H1 (cell line): ENCODE data around the gene KIF1B. TPM values are rescaled to one million over a fixed set of nuclear protein-coding genes. Genes with fewer than 3 reads are reported as not detected.

Experiments used
- CTCF ChIA-PET: fragments of 300-600 bp; sonication (Branson Sonifier 250); formaldehyde crosslinking; loops from one replicate; lab custom pipeline; 2021; ENCODE audit not compliant: partially characterized antibody; lab: Charles Lee
- POLR2A ChIA-PET: fragments of 300-600 bp; sonication (Branson Sonifier 250); formaldehyde crosslinking; loops from one replicate; lab custom pipeline; 2021; ENCODE audit warnings: inconsistent platforms; ENCODE audit not compliant: partially characterized antibody; lab: Charles Lee
- DNase-seq, 2 experiments: peaks; one replicate each; pipeline versions ENCODE4 v3.0.0 to v3.0.0-alpha.2; 2010 to 2022; ENCODE audit warnings: low spot score in 2 of 2, low read depth in 1 of 2, mixed read lengths in 1 of 2
- FAIRE-seq: peaks from 2 replicates; lab custom pipeline; 2011; peaks lifted over from hg19 to GRCh38; lab: Jason Lieb, UNC
- H2AFZ ChIP-seq: 2 replicates; pipeline ENCODE4 v1.8.1; 2012; ENCODE audit warnings: low read length, inconsistent platforms
- H2AK5ac ChIP-seq: 2 replicates; pipeline ENCODE4 v1.6.1; 2013; ENCODE audit warnings: low read depth, low read length
- H2BK120ac ChIP-seq: replicated peaks from 2 replicates; pipeline ENCODE3; 2013; ENCODE audit warnings: low read depth, low read length, inconsistent platforms
- H2BK12ac ChIP-seq: 2 replicates; pipeline ENCODE4 v1.6.1; 2013; ENCODE audit warnings: low read depth, low read length
- H2BK15ac ChIP-seq: 2 replicates; pipeline ENCODE4 v1.6.1; 2013; ENCODE audit warnings: low read length
- H2BK20ac ChIP-seq: 2 replicates; pipeline ENCODE4 v1.6.1; 2013; ENCODE audit warnings: low read length
- H2BK5ac ChIP-seq: 2 replicates; pipeline ENCODE4 v1.6.1; 2013; ENCODE audit warnings: low read depth, low read length
- H3K14ac ChIP-seq: 2 replicates; pipeline ENCODE4 v1.6.1; 2013; ENCODE audit warnings: inconsistent platforms; ENCODE audit not compliant: insufficient read length
- H3K18ac ChIP-seq: 2 replicates; pipeline ENCODE4 v1.6.1; 2013; ENCODE audit warnings: low read length; ENCODE audit errors: extremely low read depth
- H3K23ac ChIP-seq: 2 replicates; pipeline ENCODE4 v1.6.1; 2013; ENCODE audit warnings: inconsistent platforms; ENCODE audit not compliant: insufficient read length
- H3K23me2 ChIP-seq: 2 replicates; pipeline ENCODE4 v1.6.1; 2013; ENCODE audit warnings: low read depth, low read length
- H3K27ac ChIP-seq: 2 replicates; pipeline ENCODE4 v1.6.1; 2011; ENCODE audit warnings: low read depth, low read length, inconsistent platforms
- H3K27me3 ChIP-seq, 4 experiments: replicated peaks in 1 of 4; 1 replicate in 1 of 4; 2 replicates in 3 of 4; pipeline versions ENCODE4 v1.6.1 to v1.8.1; 2011 to 2013; ENCODE audit warnings: low read length in 3 of 4, mild to moderate bottlenecking in 3 of 4, inconsistent platforms in 2 of 4, mixed read lengths in 2 of 4, moderate library complexity in 1 of 4; ENCODE audit not compliant: control insufficient read depth in 3 of 4, insufficient read depth in 3 of 4; ENCODE audit errors: extremely low read depth in 1 of 4
- H3K36me3 ChIP-seq, 4 experiments: 2 replicates each; pipeline versions ENCODE4 v1.6.1 to v1.8.1; 2011 to 2013; ENCODE audit warnings: mild to moderate bottlenecking in 4 of 4, low read length in 3 of 4, moderate library complexity in 2 of 4, control low read depth in 1 of 4, inconsistent platforms in 1 of 4; ENCODE audit not compliant: insufficient read depth in 4 of 4, control insufficient read depth in 2 of 4
- H3K4ac ChIP-seq: replicated peaks from 2 replicates; pipeline ENCODE3; 2013; ENCODE audit warnings: low read length, low read depth, mixed read lengths, inconsistent platforms; ENCODE audit not compliant: insufficient read length
- H3K4me1 ChIP-seq, 4 experiments: replicated peaks in 1 of 4; 1 replicate in 1 of 4; 2 replicates in 3 of 4; pipeline versions ENCODE4 v1.6.1 to v1.8.1; 2011 to 2013; ENCODE audit warnings: low read length in 3 of 4, inconsistent platforms in 2 of 4, mixed read lengths in 1 of 4; ENCODE audit not compliant: insufficient read depth in 4 of 4, control insufficient read depth in 3 of 4
- H3K4me2 ChIP-seq, 2 experiments: 2 replicates each; pipeline versions ENCODE4 v1.6.1 to v1.8.1; 2011 to 2013; ENCODE audit warnings: low read depth in 2 of 2, low read length in 2 of 2, control low read depth in 1 of 2, inconsistent platforms in 1 of 2, mild to moderate bottlenecking in 1 of 2; ENCODE audit not compliant: insufficient read depth in 1 of 2
- H3K4me3 ChIP-seq, 4 experiments: fragments of 200-600, 300-600 bp in 1 of 4; sonication (generic), shearing (Covaris generic), sonication (Bioruptor Twin) in 1 of 4; 2 replicates each; pipeline versions ENCODE4 v1.5.1 to v1.8.1; 2011 to 2016; ENCODE audit warnings: low read length in 4 of 4, low read depth in 3 of 4, control low read depth in 2 of 4, inconsistent platforms in 2 of 4, mild to moderate bottlenecking in 2 of 4, mixed read lengths in 1 of 4, moderate library complexity in 1 of 4; ENCODE audit not compliant: insufficient read depth in 2 of 4; ENCODE audit errors: extremely low read depth in 1 of 4
- H3K56ac ChIP-seq: replicated peaks from 2 replicates; pipeline ENCODE3; 2013; ENCODE audit warnings: low read depth, mild to moderate bottlenecking, mixed read lengths, low read length, inconsistent platforms; ENCODE audit not compliant: insufficient read length
- H3K79me1 ChIP-seq: 2 replicates; pipeline ENCODE4 v1.6.1; 2013; ENCODE audit warnings: low read depth, low read length, control low read depth
- H3K79me2 ChIP-seq, 2 experiments: 2 replicates each; pipeline versions ENCODE4 v1.6.1 to v1.8.1; 2012 to 2013; ENCODE audit warnings: low read length in 2 of 2, mild to moderate bottlenecking in 2 of 2, inconsistent platforms in 1 of 2; ENCODE audit not compliant: insufficient read depth in 2 of 2, control insufficient read depth in 1 of 2
- H3K9ac ChIP-seq, 4 experiments: replicated peaks in 1 of 4; 1 replicate in 1 of 4; 2 replicates in 3 of 4; pipeline versions ENCODE4 v1.6.1 to v1.8.1; 2011 to 2013; ENCODE audit warnings: low read depth in 3 of 4, low read length in 3 of 4, control low read depth in 2 of 4, mild to moderate bottlenecking in 2 of 4, moderate library complexity in 2 of 4, inconsistent platforms in 1 of 4; ENCODE audit errors: extremely low read depth in 1 of 4
- H3K9me3 ChIP-seq, 2 experiments: 2 replicates each; pipeline versions ENCODE4 v1.6.1 to v1.8.1; 2012 to 2013; ENCODE audit warnings: mild to moderate bottlenecking in 2 of 2, moderate library complexity in 2 of 2, control low read depth in 1 of 2, inconsistent platforms in 1 of 2, low read depth in 1 of 2, low read length in 1 of 2, mixed read lengths in 1 of 2; ENCODE audit not compliant: insufficient read depth in 2 of 2
- H4K20me1 ChIP-seq, 2 experiments: replicated peaks in 1 of 2; 2 replicates each; pipeline versions ENCODE3 to v1.8.1; 2011 to 2013; ENCODE audit warnings: inconsistent platforms in 2 of 2, low read length in 2 of 2, mild to moderate bottlenecking in 1 of 2; ENCODE audit not compliant: insufficient read depth in 2 of 2, control insufficient read depth in 1 of 2
- H4K5ac ChIP-seq: 2 replicates; pipeline ENCODE4 v1.6.1; 2013; ENCODE audit warnings: low read length, low read depth, mixed read lengths, inconsistent platforms; ENCODE audit not compliant: insufficient read length
- H4K8ac ChIP-seq: 2 replicates; pipeline ENCODE4 v1.8.0; 2013; ENCODE audit warnings: mild to moderate bottlenecking, moderate library complexity, low read length, inconsistent platforms; ENCODE audit not compliant: insufficient read depth; ENCODE audit errors: extremely low read depth
- H4K91ac ChIP-seq: replicated peaks from 2 replicates; pipeline ENCODE3; 2013; ENCODE audit warnings: low read length, mixed read lengths, inconsistent platforms; ENCODE audit not compliant: insufficient read length
- CEBPB ChIP-seq: IDR thresholded peaks from 2 replicates; pipeline ENCODE4 v1.6.1; 2012; ENCODE audit warnings: low read depth, low read length
- SAP30 ChIP-seq: fragments of 300-600 bp; sonication (generic); IDR thresholded peaks from 2 replicates; pipeline ENCODE4 v1.7.1; 2012; ENCODE audit warnings: low read length, moderate library complexity, mild to moderate bottlenecking, inconsistent platforms; ENCODE audit not compliant: insufficient read depth, insufficient replicate concordance
- SIN3A ChIP-seq, 2 experiments: IDR thresholded peaks in 1 of 2; conservative IDR thresholded peaks in 1 of 2; 2 replicates each; pipeline ENCODE4 v1.6.1; 2011 to 2012; ENCODE audit warnings: low read length in 2 of 2, improper control_type of control experiment in 1 of 2, low read depth in 1 of 2, mild to moderate bottlenecking in 1 of 2
- WGBS, 2 experiments: shearing (Covaris generic) in 1 of 2; methylation state at CpG; one replicate each; pipeline versions ENCODE4 v1.1.6 to v1.1.7; 2013 to 2015; ENCODE audit warnings: low lambda C conversion rate in 2 of 2, mixed read lengths in 2 of 2, inconsistent platforms in 1 of 2, low coverage in 1 of 2, missing lambda C conversion rate in 1 of 2; ENCODE audit not compliant: insufficient replicate concordance in 2 of 2, insufficient coverage in 1 of 2, insufficient read length in 1 of 2; ENCODE audit errors: extremely low coverage in 1 of 2, missing lambda C conversion rate in 1 of 2; 5-methylcytosine and 5-hydroxymethylcytosine counted together
- polyA plus RNA-seq, 7 experiments: library from polyadenylated mRNA; depleted of rRNA in 3 of 7; stranded (reverse) in 5 of 7; unstranded in 2 of 7; fragments of >200 nt in 5 of 7; fragments of 200-250 nt in 2 of 7; gene quantifications; 1 replicate in 5 of 7; 2 replicates in 1 of 7; 4 replicates in 1 of 7; pipeline versions ENCODE4 v1.2.1 to v1.2.3, GENCODE V29; 2011 to 2013; ENCODE audit warnings: missing spikeins in 2 of 7, mixed read lengths in 2 of 7
- total RNA-seq: library from RNA; stranded (reverse); fragmentation: NEBNext Ultra II Directional; extraction: Animal tissue kit (Norgen Biotek cat#: 25700); gene quantifications from 2 replicates; pipeline ENCODE4 v1.2.1, GENCODE V29; 2021

Gene KIF1B
- total and polyA plus RNA-seq, 2 of the 8 experiments (the other 6 are each of a cell fraction or from before 2014, with no cell fraction given): 39.1 to 74.2 TPM

- Histone ChIP-seq H3K9me3 (no peaks in the 10 kb centered on the region), H3K4me3 (no peak overlapping the region)
Measured at GRCh38 chr1:10168912-10169514, 41.4 kb upstream of the KIF1B start.

More at GRCh38 chr1:10168912-10169514, 41.4 kb upstream of the KIF1B start:
- no peak for FAIRE-seq
- H2BK15ac ChIP-seq: no peak overlapping the region
- H3K27ac ChIP-seq: no peak overlapping the region
- H3K4me1 ChIP-seq: no peaks in the 10 kb centered on the region
- H4K91ac ChIP-seq: no peak overlapping the region
- H2BK5ac ChIP-seq: no peak overlapping the region
- H3K23ac ChIP-seq: no peak overlapping the region
- no peak overlapping the region for H2BK120ac ChIP-seq
- no peaks in the 10 kb centered on the region for H3K79me1 ChIP-seq
- CTCF ChIA-PET: interaction anchor here (0.6 to 0.7 kb wide), 2 partner anchors 32 to 696 kb away, joined by 3 to 4 read pairs; no protein-coding TSS in a partner anchor
- no peaks in the 10 kb centered on the region for H3K27me3 ChIP-seq
- no peaks in the 10 kb centered on the region for H3K23me2 ChIP-seq
- H3K79me2 ChIP-seq: no peaks in the 10 kb centered on the region
- H4K20me1 ChIP-seq: no peaks in the 10 kb centered on the region
- no peak overlapping the region for H3K4me2 ChIP-seq
- no peak overlapping the region for H3K56ac ChIP-seq
- no peak for DNase-seq
- POLR2A ChIA-PET: interaction anchor here (0.6 kb wide), 1 partner anchor 244 kb away, joined by 3 read pairs; no protein-coding TSS in a partner anchor
- no peak overlapping the region for H3K18ac ChIP-seq
- no peak overlapping the region for H2AK5ac ChIP-seq
- H4K5ac ChIP-seq: no peak overlapping the region
- H2BK12ac ChIP-seq: no peak overlapping the region
- peaks cover 14 to 42% (median 34%) of the 10 kb centered on the region in 4 experiments for H3K36me3 ChIP-seq
- H4K8ac ChIP-seq: no peak overlapping the region
- 90% methylated on average over 7 of the region's 7 CpGs; no CpG with 5 or more reads in 1 of the 2 experiments for WGBS, 2 experiments
- H3K14ac ChIP-seq: no peak overlapping the region
- TF ChIP-seq SAP30 (no peak), SIN3A (conservative IDR thresholded peaks at IDR 0.05 in 1 of 2, IDR thresholded peaks at IDR 0.05 in 1 of 2; ENCODE audit: low read depth in 1 of 2, low read length in 2 of 2) (no peak), CEBPB (no peak)
- TF ChIP-seq, all 59 proteins: peak for 0
- Histone ChIP-seq H2BK20ac (no peak overlapping the region), H3K9ac (no peak overlapping the region), H3K4ac (no peak overlapping the region), H2AFZ (no peak overlapping the region)
